NB4 (cell line): Measurements from ENCODE around the gene PIEZO2.

Experiments used
- CTCF ChIP-seq: IDR thresholded peaks from one replicate; pipeline ENCODE4 v1.5.1; 2012; ENCODE audit warnings: low read depth, low read length
- MAX ChIP-seq: IDR thresholded peaks from 2 replicates; pipeline ENCODE4 v1.6.1; 2011; ENCODE audit warnings: low read depth, low read length
- MYC ChIP-seq: IDR thresholded peaks from 2 replicates; pipeline ENCODE4 v1.6.1; 2011; ENCODE audit warnings: low read depth, low read length
- POLR2A ChIP-seq: IDR thresholded peaks from 2 replicates; pipeline ENCODE4 v1.6.1; 2011; ENCODE audit warnings: mild to moderate bottlenecking; ENCODE audit not compliant: insufficient read length; ENCODE audit errors: extremely low read depth

DNA sequence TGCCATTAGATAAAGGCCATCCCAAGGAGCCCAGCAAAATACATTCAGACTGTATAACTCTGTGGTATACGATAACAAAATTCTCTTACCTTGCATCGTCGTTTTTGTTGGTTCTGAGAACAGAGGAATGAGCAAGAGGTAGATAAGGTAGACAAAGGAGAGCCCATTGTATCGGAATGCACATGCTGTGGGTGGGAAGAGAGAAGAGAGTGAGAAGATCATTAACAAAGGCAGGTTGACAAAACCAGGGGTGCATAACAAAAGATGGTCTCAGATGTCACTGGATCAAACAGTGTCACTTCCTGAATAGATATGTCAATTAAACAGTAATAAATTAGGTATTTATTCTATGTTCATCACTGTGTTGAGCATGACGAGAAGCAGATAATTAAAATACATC is 83.3 kb downstream of the PIEZO2 start:
- no peak for TF ChIP-seq POLR2A
- TF ChIP-seq CTCF: no peak
- TF ChIP-seq MAX: no peak
- TF ChIP-seq MYC: no peak
